ENCODE measurements around the gene COL5A3. TPM values are rescaled to one million over a fixed set of nuclear protein-coding genes. Genes with fewer than 3 reads are reported as not detected.
"Not testable (repeated sequence)": the region's sequence is repeated elsewhere in the genome, so short reads cannot be mapped to it uniquely, and the experiment has no call there.

The COL5A3 gene
- total RNA-seq, 1 donor from 2014 or later: not detected

GRCh38 chr19:9923440-9923839, 86.9 kb downstream of the COL5A3 start:
- H3K4me1 Mint-ChIP-seq: peaks cover 3% of the 10 kb centered on the region
- ATAC-seq (ENCODE audit: low read depth) (no peak), DNase-seq (no peak)
- intact Hi-C loops (cut with micrococcal nuclease): no loop called here
- no peak overlapping the region for H3K27ac Mint-ChIP-seq
- ChIA-PET POLR2A (no interaction called here), CTCF (no interaction called here)
- no peaks in the 10 kb centered on the region for H3K36me3 Mint-ChIP-seq (ENCODE audit: low read depth)
- TF ChIP-seq CTCF (IDR thresholded peaks at IDR 0.05): no peak
- no peaks in the 10 kb centered on the region for H3K9me3 Mint-ChIP-seq
- H3K27me3 Mint-ChIP-seq: peaks cover 18% of the 10 kb centered on the region
- no peak overlapping the region for H3K4me3 Mint-ChIP-seq

GRCh38 chr19:9922782-9923379, 87.4 kb downstream of the COL5A3 start:
- CTCF ChIA-PET; intact Hi-C loops (cut with micrococcal nuclease); H3K4me1 Mint-ChIP-seq; H3K36me3 Mint-ChIP-seq (ENCODE audit: low read depth); H3K27ac Mint-ChIP-seq; H3K4me3 Mint-ChIP-seq; H3K9me3 Mint-ChIP-seq; DNase-seq; POLR2A ChIA-PET; ATAC-seq (ENCODE audit: low read depth): not testable (repeated sequence)
- H3K27me3 Mint-ChIP-seq: peaks cover 21% of the 10 kb centered on the region

- Mint-ChIP-seq H3K4me3 (no peak overlapping the region), H3K36me3 (ENCODE audit: low read depth) (no peaks in the 10 kb centered on the region), H3K9me3 (no peaks in the 10 kb centered on the region), H3K27ac (no peak overlapping the region), H3K27me3 (peaks cover 35% of the 10 kb centered on the region), H3K4me1 (peaks cover 12% of the 10 kb centered on the region)
- DNase-seq (no peak), ATAC-seq (ENCODE audit: low read depth) (no peak)
- ChIA-PET CTCF (no interaction called here), POLR2A (no interaction called here)
- TF ChIP-seq CTCF (IDR thresholded peaks at IDR 0.05): no peak
- intact Hi-C loops (cut with micrococcal nuclease): loop anchor here (10.0 kb wide), 1 partner anchor 293 kb away; the partner anchor contains the start of gene ZNF561
Observed at GRCh38 chr19:9917321-9917720, 93.0 kb downstream of the COL5A3 start.

- ATAC-seq (ENCODE audit: low read depth): no peak
- Mint-ChIP-seq H3K27ac (no peak overlapping the region), H3K4me3 (no peak overlapping the region), H3K4me1 (peaks cover 12% of the 10 kb centered on the region), H3K9me3 (no peaks in the 10 kb centered on the region), H3K36me3 (ENCODE audit: low read depth) (no peaks in the 10 kb centered on the region), H3K27me3 (peaks cover 35% of the 10 kb centered on the region)
- CTCF ChIA-PET: no interaction called here
- no peak for TF ChIP-seq CTCF (IDR thresholded peaks at IDR 0.05)
- POLR2A ChIA-PET: no interaction called here
- intact Hi-C loops (cut with micrococcal nuclease): loop anchor here (10.0 kb wide), 1 partner anchor 292 kb away; the partner anchor contains the start of gene ZNF561
- no peak for DNase-seq
Observed at GRCh38 chr19:9916719-9917118, 93.6 kb downstream of the COL5A3 start.

GRCh38 chr19:9914315-9915207, 95.7 kb downstream of the COL5A3 start:
- DNase-seq (peak; percentile 35), ATAC-seq (ENCODE audit: low read depth) (peak; percentile 84)
- POLR2A ChIA-PET: interaction anchor here (0.5 to 0.6 kb wide), 2 partner anchors 52 to 187 kb away, joined by 3 read pairs; no protein-coding TSS in a partner anchor
- Mint-ChIP-seq H3K9me3 (no peaks in the 10 kb centered on the region), H3K36me3 (ENCODE audit: low read depth) (no peaks in the 10 kb centered on the region), H3K27ac (no peak overlapping the region), H3K4me1 (peaks cover 12% of the 10 kb centered on the region), H3K4me3 (no peak overlapping the region), H3K27me3 (peaks cover 35% of the 10 kb centered on the region)
- TF ChIP-seq CTCF (IDR thresholded peaks at IDR 0.05): no peak
- intact Hi-C loops (cut with micrococcal nuclease): loop anchor here (10.0 kb wide), 1 partner anchor 290 kb away; the partner anchor contains the start of gene ZNF561
- CTCF ChIA-PET: no interaction called here
